T-helper 22 cell (primary cell): ENCODE data around the gene CD33.
"Not testable (repeated sequence)": the region's sequence is repeated elsewhere in the genome, so short reads cannot be mapped to it uniquely, and the experiment has no call there.

Experiments used
- DNase-seq: peaks from one replicate; pipeline ENCODE4 v3.0.0-alpha.2; 2020; ENCODE audit warnings: low read depth

The CD33 gene

DNA sequence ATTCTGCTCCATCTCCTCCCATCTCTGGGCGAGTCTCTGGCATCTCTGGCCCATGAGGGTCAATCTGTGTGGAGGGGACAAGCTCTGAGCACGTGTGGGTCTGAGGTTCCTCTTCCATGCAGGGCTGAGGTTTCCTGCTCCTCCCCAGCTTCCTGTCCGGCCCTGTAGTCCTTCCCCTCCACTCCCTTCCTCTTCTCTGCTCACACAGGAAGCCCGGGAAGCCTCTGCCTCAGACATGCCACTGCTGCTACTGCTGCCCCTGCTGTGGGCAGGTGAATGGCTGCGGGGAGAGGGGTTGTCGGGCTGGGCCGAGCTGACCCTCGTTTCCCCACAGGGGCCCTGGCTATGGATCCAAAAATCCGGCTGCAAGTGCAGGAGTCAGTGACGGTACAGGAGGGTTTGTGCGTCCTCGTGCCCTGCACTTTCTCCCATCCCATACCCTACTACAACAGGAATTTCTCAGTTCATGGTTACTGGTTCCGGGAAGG is 14.0 kb upstream of the CD33 start:
- DNase-seq = not testable (repeated sequence)

DNA sequence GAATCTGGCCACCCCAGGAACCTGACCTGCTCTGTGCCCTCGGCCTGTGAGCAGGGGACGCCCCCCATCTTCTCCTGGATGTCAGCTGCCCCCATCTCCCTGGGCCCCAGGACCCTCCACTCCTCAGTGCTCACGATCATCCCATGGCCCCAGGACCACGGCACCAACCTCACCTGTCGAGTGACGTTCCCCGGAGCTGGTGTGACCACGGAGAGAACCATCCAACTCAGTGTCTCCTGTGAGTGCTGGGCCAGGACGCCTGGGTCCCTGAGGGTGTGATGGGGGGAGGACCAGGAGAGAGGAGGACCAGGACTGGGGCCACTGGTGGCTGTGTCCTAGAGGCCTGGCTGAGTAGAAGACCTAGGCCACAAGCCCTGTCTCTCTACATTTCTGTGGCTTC is 13.0 kb upstream of the CD33 start:
- no peak for DNase-seq

DNA sequence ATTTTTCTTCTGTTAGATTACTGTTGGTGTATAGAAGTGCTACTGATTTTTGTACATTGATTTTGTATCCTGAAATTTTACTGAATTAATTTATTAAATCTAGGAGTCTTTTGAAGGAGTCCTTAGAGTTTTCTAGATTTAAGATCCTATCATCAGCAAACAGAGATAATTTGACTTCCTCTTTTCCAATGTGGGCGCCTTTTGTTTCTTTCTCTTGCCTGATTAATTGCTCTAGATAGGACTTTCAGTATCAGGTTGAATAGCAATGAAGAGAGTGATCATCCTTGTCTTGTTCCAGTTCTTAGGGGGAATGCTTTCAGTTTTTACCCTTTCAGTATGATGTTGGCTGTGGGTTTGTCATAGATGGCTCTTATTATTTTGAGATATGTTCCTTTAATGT is 5.6 kb upstream of the CD33 start:
- DNase-seq = no peak

DNA sequence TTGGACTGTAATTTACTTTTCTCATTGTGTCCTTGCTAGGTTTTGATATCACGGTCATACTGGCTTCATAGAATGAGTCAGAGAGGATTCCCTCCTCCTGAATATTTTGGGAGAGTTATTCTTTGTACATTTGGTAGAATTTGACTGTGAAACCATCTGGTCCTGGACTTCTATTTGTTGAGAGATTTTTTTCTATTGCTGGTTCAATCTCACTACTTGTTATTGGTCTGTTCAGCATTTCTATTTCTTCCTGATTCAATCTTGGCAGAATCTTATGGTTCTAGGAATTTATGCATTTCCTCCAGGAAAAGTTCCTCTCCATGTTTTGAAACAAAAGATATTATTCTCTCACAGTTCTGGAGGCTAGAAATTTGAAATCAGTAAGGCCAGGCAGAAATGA is 4.9 kb upstream of the CD33 start:
- DNase-seq = no peak

DNA sequence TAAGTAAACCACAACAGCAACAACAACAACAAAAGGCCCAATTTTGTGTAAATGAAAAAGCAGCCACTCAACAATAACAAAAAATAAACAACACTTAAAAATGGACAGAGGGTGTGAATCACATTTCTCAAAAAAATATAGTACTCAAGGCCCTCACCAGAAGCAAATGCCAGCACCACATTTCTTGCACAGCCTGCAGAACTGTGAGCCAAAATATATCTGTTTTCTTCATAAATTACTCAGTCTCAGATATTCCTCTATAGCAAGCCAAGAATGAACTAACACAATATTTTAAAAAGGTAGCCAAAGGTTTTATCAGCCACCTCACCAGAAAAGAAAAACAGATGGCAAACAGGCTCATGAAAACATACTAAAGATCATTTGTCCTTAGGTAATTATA is 3.9 kb upstream of the CD33 start:
- DNase-seq = no peak

DNA sequence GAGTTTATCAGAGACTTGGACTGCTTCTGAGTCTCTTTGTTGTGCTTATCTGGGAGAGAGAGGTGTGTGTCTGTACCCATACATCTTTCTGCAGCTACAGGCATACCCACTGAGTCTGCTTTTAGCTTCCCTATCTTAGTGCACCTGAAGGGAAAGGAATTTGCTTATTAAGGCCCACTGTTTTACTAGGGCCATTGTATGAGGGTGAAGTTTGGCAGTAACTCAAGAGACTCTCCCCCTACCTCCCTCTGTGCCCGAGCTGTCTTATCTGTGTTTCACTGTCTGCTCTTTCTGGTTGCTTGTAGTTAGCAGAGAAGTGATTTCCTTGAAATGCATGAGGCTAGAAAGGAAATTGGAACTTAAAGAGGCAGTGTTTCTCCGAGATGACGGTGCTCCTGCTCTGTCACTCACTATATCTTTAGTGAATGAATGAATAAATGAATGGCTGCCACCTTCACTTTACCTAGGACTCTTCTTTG is 678 bp upstream of the CD33 start:
- DNase-seq = no peak

DNA sequence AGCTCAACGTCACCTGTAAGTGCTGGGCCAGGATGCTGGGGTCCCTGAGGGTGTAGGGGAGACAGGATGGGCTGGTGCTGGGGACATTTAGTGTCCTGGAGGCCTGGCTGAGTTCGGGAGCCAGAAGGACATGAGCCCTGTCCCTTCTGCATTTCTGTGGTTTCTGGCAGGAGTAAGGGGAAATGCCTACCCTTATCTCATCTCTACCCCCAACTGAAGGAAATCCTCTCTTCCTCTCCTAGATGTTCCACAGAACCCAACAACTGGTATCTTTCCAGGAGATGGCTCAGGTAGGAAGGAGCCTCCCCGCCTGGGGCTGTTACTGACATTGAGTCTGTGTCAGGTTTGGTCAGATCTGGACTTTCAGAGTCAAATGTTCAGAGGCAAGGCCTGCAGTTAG is 1.2 kb downstream of the CD33 start:
- no peak for DNase-seq

DNA sequence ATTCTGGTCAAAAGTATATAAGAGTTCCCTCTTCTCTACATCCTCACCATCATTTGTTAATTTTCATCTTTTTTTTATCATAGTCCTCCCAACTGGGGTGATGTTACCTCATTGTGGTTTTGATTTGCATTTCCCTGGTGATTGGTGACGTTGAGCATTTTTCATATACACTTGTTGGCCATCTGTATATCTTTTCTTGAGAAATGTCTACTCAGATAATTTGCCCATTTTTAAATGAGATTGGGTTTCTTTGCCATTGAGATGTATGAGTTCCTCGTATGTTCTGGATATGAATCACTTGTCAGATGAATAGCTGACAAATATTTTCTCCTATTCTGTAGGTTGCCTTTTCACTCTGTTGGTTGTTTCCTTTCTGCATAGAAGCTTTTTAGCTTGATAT is 2.4 kb downstream of the CD33 start:
- DNase-seq = no peak

DNA sequence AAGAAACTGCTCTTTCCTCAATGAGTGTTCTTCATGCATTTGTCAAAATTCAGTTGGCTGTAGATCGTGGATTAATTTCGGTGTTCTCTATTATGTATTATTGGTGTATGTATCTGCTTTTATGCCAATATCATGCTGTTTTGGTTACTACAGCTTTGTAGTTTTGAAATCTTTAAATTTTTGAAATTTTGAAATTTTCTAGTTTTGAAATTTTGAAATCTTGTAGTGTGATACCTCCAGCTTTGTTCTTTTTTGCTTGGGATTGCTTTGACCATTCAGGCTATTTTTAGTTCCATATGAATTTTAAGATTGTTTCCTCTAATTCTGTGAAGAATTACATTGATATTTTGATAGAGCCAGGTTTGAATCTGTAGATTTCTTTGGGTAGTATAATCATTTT is 3.1 kb downstream of the CD33 start:
- no peak for DNase-seq

DNA sequence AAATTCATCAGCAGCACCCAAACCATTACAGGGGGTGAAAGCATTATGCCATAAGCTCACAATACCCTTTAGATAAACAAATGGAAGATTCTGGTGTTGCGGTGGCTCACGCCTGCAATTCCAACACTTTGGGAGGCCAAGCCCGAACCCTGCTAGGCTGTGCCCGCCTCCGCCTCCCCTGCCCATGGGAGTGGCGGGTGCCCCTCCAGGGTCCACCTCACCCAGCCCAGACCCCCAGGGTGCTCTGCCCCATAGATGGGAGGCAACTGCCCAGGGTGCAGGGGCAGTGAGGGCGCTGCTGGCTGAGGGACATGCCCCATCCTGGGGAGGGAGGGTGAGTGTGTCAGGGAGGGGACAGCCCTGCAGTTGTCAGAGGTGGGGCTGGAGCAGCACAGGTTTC is 16.0 kb downstream of the CD33 start:
- DNase-seq = no peak

DNA sequence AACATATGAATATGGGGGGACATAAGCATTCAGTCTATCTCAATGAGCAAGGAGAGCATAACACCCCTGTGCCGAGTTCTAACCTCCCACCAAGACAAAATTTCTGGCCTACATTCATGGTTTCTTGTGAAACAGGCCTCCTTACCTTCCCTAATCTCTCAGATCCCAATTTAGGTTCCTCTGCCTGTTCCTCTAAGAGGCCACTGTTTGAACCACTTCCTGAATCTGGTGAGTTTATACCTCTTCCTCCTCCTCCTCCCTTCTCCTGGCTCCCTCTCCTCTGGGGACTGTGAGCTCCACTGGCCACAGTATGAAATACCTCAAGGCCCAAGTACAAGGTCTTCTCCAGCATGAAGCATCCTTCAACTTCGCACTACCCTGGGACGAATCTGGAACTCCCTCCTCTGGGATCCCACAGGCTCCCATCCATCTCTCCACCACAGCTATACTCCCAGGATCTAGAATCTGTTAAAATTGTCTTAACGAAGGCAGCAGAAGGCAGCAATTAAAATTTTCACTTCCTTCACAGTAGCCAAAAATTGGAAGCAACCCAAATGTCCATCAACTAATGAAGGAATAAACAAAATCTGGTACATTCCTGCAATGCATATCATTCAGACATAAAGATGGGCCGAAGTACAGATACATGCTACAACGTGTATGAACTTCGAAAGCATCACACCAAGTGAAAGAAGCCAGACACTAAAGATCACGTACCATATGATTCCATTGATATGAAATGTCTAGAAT is 18.2 kb downstream of the CD33 start:
- no peak for DNase-seq

DNA sequence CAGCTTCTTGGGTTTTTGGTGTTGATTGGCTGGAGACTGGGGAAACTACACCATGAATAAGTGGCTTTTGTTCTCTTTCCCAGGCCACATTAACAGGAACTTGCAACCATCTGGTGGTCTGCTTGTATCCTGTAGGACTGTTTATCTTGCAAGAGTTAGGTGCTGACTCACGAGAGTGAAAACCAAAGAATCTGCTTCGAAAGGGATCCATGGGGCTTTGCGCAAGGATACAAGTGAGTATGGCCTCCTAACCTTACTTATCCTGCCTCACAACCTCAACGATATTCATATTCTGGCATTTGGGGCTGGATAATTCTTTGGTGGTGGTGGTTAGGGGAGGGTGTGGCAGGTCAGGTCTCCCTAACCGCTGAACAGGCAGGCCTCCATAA is 21.3 kb downstream of the CD33 start:
- no peak for DNase-seq

DNA sequence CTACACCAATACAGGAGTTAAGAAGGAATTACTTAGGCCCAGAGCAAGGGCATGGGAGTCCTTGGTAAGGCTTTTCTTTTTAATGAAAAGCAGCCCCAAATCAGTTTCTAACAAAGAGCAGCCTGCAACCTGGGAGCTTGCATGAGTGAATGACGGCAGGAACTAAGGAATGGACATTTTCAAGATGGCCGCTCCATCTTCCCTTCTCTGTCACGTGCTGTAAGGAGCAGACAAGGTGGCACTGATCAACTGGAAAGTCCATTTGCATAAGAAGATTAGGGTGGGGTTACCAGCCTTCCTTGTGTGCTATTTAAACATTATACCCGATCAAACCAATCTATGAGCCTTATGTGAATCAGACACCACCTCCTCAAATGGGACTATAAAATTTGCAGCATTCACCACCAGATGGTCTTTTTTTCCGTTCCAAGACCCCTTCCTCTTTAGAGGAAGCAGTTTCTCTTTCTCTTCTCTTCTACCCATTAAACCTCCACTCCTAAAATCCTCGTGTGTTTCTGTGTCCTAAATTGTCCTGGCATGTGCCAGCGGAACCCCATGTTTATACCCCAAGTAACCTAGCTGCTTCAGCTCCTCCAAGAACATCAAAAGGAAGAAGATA is 23.2 kb downstream of the CD33 start:
- DNase-seq = no peak

DNA sequence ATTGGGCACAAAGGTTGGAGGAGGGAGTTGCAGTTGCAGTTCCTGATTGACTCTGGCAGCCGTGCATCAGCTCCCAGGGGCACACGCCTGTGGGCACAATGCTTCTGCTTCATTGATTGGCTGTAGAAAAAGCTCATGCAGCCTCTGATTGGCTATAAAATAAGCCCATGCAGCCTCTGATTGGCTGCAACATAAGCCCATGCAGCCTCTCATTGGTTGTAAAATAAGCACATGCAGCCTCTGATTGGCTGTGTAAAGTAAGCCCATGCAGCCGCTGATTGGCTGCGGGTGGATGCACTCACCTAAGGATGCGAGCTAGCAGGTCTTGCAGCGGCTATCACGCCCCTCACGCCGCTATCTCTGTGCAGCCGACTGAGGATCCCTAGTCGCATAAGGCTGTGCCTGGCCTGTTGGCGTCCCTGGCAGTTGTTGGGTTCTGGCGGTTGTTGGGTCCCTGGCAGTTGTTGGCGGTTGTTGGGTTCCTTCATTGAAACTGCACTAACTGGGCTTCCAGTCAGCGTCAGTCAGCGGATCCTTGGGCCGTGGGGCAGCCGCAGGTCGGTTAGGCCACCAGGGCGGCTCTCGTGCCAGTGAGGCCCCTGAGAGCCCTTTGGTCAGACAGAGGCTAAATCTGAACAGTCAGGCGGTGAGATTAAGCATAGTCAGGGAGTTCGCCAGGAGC is 26.0 kb downstream of the CD33 start, which contains the start of gene SIGLECL1:
Gene SIGLECL1 (plus strand): TSS at position 295 of the 682 bp plus-strand sequence. CDS start 12,993 bp downstream, outside the sequence.
- no peak for DNase-seq

DNA sequence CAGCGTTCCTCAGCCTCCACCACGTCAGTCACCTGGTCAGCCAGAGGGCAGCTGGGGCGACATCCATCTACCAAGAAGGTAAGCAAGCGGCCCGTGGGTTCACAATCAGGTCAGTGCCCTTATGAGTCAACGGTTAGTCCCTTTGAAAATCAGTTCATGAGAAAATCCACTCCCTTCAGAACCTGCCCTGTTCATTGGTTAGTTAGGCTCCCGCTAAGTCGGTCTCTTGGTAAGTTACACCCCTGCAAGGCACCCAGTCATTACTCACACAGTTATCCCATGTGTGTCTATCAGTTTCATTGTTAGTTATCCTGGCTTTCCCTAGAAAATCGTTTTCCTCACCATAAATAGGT is 26.6 kb downstream of the CD33 start:
- no peak for DNase-seq

DNA sequence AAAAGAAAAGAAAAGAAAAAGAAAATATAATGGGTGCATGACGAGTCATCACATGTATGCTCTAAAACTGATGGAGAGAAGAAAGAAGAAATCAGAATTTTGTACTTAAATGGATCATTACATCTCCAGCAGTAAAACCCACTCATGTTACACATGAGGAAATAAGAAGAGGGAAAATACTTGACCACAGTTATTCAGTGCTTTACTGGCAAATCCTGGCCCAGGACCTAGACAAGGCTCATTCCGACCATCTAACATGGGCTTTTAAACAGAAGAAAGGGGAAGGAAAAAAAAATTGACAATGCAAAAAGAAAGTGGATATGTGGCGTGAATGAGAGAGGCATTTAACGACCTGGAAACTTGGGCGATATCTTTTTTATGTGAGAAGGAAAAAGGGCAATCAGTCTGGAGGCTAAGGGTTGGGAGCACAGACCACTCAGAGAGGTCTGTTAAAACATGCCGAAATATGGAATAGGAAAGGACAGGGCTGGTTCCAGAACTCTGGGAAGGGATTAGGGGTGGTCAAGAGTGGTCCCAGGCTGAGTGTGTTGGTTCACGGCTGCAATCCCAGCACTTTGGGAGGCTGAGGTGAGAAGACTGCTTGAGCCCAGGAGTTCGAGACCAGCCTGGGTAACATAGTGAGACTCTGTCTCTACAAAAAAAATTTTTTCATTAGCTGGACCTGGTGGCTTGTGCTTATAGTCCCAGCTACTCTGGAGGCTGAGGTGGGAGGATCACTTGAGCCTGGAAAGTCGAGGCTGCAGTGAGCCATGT is 27.6 kb downstream of the CD33 start:
- DNase-seq = no peak

DNA sequence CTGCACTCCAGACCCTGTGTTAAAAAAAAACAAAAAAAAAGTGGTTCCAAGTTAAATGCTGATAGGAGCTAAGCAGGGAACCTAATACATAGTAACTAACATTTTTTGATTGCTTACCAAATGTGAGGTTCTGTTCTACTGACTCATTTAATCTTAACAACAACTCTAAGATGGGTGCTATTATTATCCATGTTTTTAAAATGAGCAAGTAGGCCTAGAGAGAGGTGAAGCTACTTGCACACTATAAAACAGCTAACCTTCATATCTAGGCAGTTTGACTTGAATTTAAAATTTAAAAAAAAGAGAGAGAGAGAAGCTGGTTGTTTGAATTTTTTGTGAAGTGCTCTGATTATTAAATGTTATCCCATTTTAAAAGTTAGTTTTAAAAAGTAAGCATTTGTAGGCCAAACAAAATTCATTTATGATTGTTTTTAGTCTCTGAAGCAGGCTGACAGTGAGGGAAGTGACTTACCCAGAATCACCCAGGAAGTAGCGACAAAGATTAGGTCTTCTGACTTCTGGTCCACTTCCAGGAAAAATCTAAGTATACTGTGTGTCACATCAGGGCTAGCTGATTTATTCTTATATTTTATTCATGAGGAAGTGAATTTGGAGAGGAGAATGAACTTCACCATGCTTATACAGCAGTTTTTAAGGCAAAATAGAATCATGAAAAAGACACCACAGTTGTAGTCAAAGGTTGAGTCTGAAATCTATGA is 28.4 kb downstream of the CD33 start:
- no peak for DNase-seq

DNA sequence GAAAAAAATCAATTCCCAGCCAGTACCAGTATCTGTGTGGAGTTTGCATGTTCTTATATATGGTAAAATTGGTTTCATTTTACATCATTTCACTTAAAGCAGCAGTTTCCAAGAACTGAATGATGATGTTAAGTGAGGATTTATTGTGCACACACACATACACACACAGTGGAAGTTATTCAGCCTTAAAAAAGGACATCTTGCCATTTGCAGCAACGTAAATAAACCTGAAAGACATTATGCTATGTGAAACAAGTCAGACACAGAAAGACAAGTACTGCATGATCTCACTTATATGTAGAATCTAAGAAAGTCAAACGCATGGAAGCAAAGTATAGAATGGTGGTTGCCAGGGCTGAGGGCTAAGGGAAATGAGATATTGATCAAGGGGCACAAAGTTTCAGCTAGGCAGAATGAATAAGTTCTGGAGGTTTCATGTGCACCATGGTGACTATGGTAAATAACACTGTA is 31.3 kb downstream of the CD33 start:
- DNase-seq = no peak

DNA sequence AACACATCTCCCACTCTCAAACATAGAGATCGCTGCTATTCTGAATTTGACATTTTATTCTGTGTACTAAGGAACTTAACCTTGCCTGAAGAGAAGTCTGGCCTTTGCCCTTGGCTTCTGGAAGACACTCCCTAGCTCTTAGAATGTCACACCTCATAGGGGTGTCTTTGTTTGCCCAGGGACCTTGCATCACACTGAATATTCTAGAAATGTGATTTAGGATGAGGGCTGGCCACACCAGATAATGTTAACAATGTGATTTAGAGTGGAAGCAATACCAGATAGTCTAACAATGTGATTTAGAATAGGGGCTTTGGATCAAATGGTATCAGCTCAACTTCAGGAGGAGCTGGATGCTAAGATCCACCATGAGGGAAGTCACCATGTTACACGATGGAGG is 32.6 kb downstream of the CD33 start:
- no peak for DNase-seq

DNA sequence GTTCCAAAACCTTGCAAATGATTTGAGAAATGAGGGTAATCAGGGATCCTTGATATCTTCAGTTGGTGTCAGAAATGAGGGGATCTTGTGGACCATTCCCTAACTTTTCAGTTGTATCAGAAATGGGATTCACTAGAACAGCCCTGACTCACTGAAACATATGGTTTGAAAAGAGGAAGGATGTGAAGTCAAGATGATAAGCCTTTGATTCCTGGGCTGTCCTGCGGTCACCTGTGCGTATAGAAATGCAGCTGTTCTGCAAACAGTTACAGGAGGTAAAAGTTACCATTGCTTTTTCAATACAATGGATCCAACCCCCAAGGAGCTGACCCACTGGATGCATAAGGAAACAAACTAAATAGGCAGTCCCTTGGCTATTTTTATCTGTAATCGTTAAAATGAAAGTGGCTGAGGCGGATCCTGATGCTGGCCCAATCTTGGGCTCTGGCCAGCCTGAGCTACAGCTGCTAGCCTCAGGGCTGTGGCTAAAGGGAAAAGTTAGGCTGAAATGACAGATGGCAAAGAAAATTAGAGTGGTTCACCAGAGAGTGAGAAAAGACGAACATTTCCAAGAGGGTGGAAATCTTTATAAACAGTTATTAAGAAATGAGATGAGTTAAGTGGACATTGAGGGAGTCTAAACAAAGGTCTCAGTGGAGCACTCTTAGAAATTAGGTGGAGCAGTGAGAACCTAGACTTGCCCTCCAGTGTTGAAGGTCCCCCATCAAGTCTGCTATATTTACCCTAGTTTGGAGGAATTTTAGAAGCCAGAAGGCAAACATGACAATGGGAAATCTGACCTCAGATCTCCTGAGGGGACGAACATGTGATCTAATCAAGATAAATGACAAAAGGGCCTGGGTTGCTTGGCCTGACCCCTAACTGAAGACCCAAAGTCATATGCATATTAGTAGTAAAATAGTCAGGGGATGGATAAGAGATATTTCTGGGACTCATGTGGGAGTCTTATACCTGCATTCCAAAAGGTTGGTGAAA is 33.6 kb downstream of the CD33 start:
- DNase-seq = no peak
